Mucosa of descending colon (tissue), 3 donors: ENCODE data around the gene AEBP1. TPM values are rescaled to one million over a fixed set of nuclear protein-coding genes. Genes with fewer than 3 reads are reported as not detected.

ENCODE experiments used
- ATAC-seq: fragments of 200-7000 bp; cut with Tn5 transposase; one replicate; pipeline ENCODE4 v1.9.1; 2020; ENCODE audit warnings: mild to moderate bottlenecking, moderate library complexity
- DNase-seq, 3 donors: peaks; one replicate each; pipeline ENCODE4 v3.0.0-alpha.2; 2020
- H3K36me3 ChIP-seq: fragments of 200-600 bp; one replicate; pipeline ENCODE4 v1.8.0; 2021; ENCODE audit warnings: low read depth, mild to moderate bottlenecking
- H3K4me1 ChIP-seq: fragments of 200-600 bp; one replicate; pipeline ENCODE4 v1.8.0; 2021; ENCODE audit warnings: low read depth, mild to moderate bottlenecking
- H3K4me3 ChIP-seq: fragments of 200-600 bp; one replicate; pipeline ENCODE4 v1.8.0; 2021; ENCODE audit warnings: mild to moderate bottlenecking
- H3K9me3 ChIP-seq: fragments of 200-600 bp; one replicate; pipeline ENCODE4 v1.8.0; 2021; ENCODE audit warnings: mild to moderate bottlenecking
- CTCF ChIP-seq: fragments of 200-600 bp; IDR thresholded peaks from one replicate; pipeline ENCODE4 v1.8.0; 2022; ENCODE audit warnings: antibody characterized with exemption, mild to moderate bottlenecking
- intact Hi-C, 2 donors: fragments of 100-400 bp; cut with DNase I in 1 of 2; cut with micrococcal nuclease in 1 of 2; formaldehyde crosslinking; loops; one replicate each; pipeline versions ENCODE4 v1.11.0 to v1.11.1; 2022; cut with DNase I, micrococcal nuclease
- total RNA-seq, 3 donors: library from RNA; stranded (reverse); fragmentation: NEBNext Ultra II Directional in 2 of 3; extraction: Animal tissue kit (Norgen Biotek cat#: 25700) in 2 of 3; gene quantifications; one replicate each; pipeline versions ENCODE4 v1.2.1 to v1.2.4, GENCODE V29; 2021 to 2023
- donor health status: DM: no; HTN: no; CAD: no; lungs with moderate emphysema.
- donor health status: DM: no; HTN: no; CAD: no.
- donor health status: DM: no; HTN: yes; CAD: no.

AEBP1 gene
- total RNA-seq, 3 donors from 2014 or later = 14.1 to 130 (median 42.2) TPM

GRCh38 chr7:44065431-44066110 lies 38.6 kb upstream of the AEBP1 start, which contains the start of gene PGAM2:
PGAM2 (minus strand) TSS chr7:44065567; CDS start chr7:44065529, 38 bp downstream.
- H3K4me3 ChIP-seq = no peak within 1 kb of the TSS
- TF ChIP-seq CTCF = no peak
- ATAC-seq (peak; percentile 28), DNase-seq (no peak)
- no peaks in the 10 kb centered on the region for H3K36me3 ChIP-seq
- intact Hi-C loops = no loop called here
- no peaks in the 10 kb centered on the region for H3K9me3 ChIP-seq
- H3K4me1 ChIP-seq = peaks cover 8% of the 10 kb centered on the region

GRCh38 chr7:44066111-44066460 lies 38.1 kb upstream of the AEBP1 start:
- TF ChIP-seq CTCF = no peak
- DNase-seq = no peak
- intact Hi-C loops = no loop called here
- H3K36me3 ChIP-seq = no peaks in the 10 kb centered on the region
- peaks cover 8% of the 10 kb centered on the region for H3K4me1 ChIP-seq
- ATAC-seq = no peak
- no peak overlapping the region for H3K4me3 ChIP-seq
- no peaks in the 10 kb centered on the region for H3K9me3 ChIP-seq

- DNase-seq = no peak
- Histone ChIP-seq H3K4me3 (no peak overlapping the region), H3K4me1 (peaks cover 12% of the 10 kb centered on the region), H3K36me3 (no peaks in the 10 kb centered on the region), H3K9me3 (no peaks in the 10 kb centered on the region)
- no peak for ATAC-seq
- TF ChIP-seq CTCF = no peak
- intact Hi-C loops = no loop called here
These were observed 37.6 kb upstream of the AEBP1 start for GRCh38 chr7:44066494-44067063.

- Histone ChIP-seq H3K9me3 (no peaks in the 10 kb centered on the region), H3K4me3 (no peak overlapping the region), H3K4me1 (peaks cover 19% of the 10 kb centered on the region), H3K36me3 (no peaks in the 10 kb centered on the region)
- TF ChIP-seq CTCF = no peak
- ATAC-seq (peak; percentile 2), DNase-seq (no peak)
- intact Hi-C loops = no loop called here
These were observed 36.8 kb upstream of the AEBP1 start for GRCh38 chr7:44067064-44067951.

GRCh38 chr7:44068054-44068453 lies 36.1 kb upstream of the AEBP1 start:
- TF ChIP-seq CTCF = no peak
- ATAC-seq (no peak), DNase-seq (no peak)
- no peaks in the 10 kb centered on the region for H3K36me3 ChIP-seq
- no peak overlapping the region for H3K4me3 ChIP-seq
- no peaks in the 10 kb centered on the region for H3K9me3 ChIP-seq
- H3K4me1 ChIP-seq = peaks cover 26% of the 10 kb centered on the region
- intact Hi-C loops = no loop called here
